ENCODE measurements around the gene LANCL2. TPM values are rescaled to one million over a fixed set of nuclear protein-coding genes. Genes with fewer than 3 reads are reported as not detected.
A peak's percentile ranks its signal among the peaks of the same experiment; 100 is the strongest.

The LANCL2 gene
- total and polyA plus RNA-seq, 4 donors: 6.3 to 14.4 (median 9.9) TPM

GRCh38 chr7:55367283-55367840 is 2.2 kb downstream of the LANCL2 start:
- Histone ChIP-seq H3K4me3 (no peak overlapping the region), H3K36me3 (ENCODE audit: control insufficient read depth in 4 of 4, insufficient read depth in 4 of 4, low read length in 4 of 4) (no peaks in the 10 kb centered on the region), H3K27ac (ENCODE audit: low read depth in 1 of 2, low read length in 1 of 2) (peak overlapping the region in 1 of 2 donors; percentile 98), H3K27me3 (ENCODE audit: control insufficient read depth in 3 of 3, insufficient read depth in 3 of 3, low read length in 2 of 3) (no peaks in the 10 kb centered on the region), H3K4me1 (ENCODE audit: control insufficient read depth in 5 of 5, insufficient read depth in 5 of 5, low read length in 5 of 5) (peaks cover 3 to 18% (median 7%) of the 10 kb centered on the region in 5 donors), H3K9ac (ENCODE audit: insufficient read depth in 1 of 2, low read length in 2 of 2) (peak overlapping the region; percentile 94 to 99), H3K9me3 (ENCODE audit: control insufficient read depth in 4 of 4, insufficient read depth in 3 of 4, low read length in 3 of 4) (no peaks in the 10 kb centered on the region)
- no peak for ATAC-seq (ENCODE audit: insufficient read depth, low FRiP score)
- 93 to 94% methylated on average over 19 of the region's 19 CpGs for WGBS, 2 donors
- TF ChIP-seq CTCF (IDR thresholded peaks at IDR 0.05; ENCODE audit: control extremely low read depth, extremely low read depth): no peak
- no peak for DNase-seq

- DNase-seq (no peak), ATAC-seq (ENCODE audit: insufficient read depth, low FRiP score) (no peak)
- Histone ChIP-seq H3K36me3 (ENCODE audit: control insufficient read depth in 4 of 4, insufficient read depth in 4 of 4, low read length in 4 of 4) (no peaks in the 10 kb centered on the region), H3K9ac (ENCODE audit: insufficient read depth in 1 of 2, low read length in 2 of 2) (no peak overlapping the region), H3K4me3 (no peak overlapping the region), H3K4me1 (ENCODE audit: control insufficient read depth in 5 of 5, insufficient read depth in 5 of 5, low read length in 5 of 5) (peaks cover 2 to 12% (median 4%) of the 10 kb centered on the region in 5 donors), H3K27ac (ENCODE audit: low read depth in 1 of 2, low read length in 1 of 2) (no peak overlapping the region), H3K27me3 (ENCODE audit: control insufficient read depth in 3 of 3, insufficient read depth in 3 of 3, low read length in 2 of 3) (no peaks in the 10 kb centered on the region), H3K9me3 (ENCODE audit: control insufficient read depth in 4 of 4, insufficient read depth in 3 of 4, low read length in 3 of 4) (no peaks in the 10 kb centered on the region)
- no peak for TF ChIP-seq CTCF (IDR thresholded peaks at IDR 0.05; ENCODE audit: control extremely low read depth, extremely low read depth)
- 87% methylated on average over 8 of the region's 8 CpGs for WGBS, 2 donors
Measured at GRCh38 chr7:55369427-55370400, 4.6 kb downstream of the LANCL2 start.

- 93 to 94% methylated on average over 2 of the region's 2 CpGs for WGBS, 2 donors
- H3K9me3 ChIP-seq (ENCODE audit: control insufficient read depth in 4 of 4, insufficient read depth in 3 of 4, low read length in 3 of 4): no peaks in the 10 kb centered on the region
- no peak overlapping the region for H3K27ac ChIP-seq (ENCODE audit: low read depth in 1 of 2, low read length in 1 of 2)
- no peaks in the 10 kb centered on the region for H3K27me3 ChIP-seq (ENCODE audit: control insufficient read depth in 3 of 3, insufficient read depth in 3 of 3, low read length in 2 of 3)
- H3K4me3 ChIP-seq: no peak overlapping the region
- TF ChIP-seq CTCF (IDR thresholded peaks at IDR 0.05; ENCODE audit: control extremely low read depth, extremely low read depth): no peak
- no peak overlapping the region for H3K9ac ChIP-seq (ENCODE audit: insufficient read depth in 1 of 2, low read length in 2 of 2)
- no peaks in the 10 kb centered on the region for H3K36me3 ChIP-seq (ENCODE audit: control insufficient read depth in 4 of 4, insufficient read depth in 4 of 4, low read length in 4 of 4)
- DNase-seq: no peak
- no peaks in the 10 kb centered on the region for H3K4me1 ChIP-seq (ENCODE audit: control insufficient read depth in 5 of 5, insufficient read depth in 5 of 5, low read length in 5 of 5)
- ATAC-seq (ENCODE audit: insufficient read depth, low FRiP score): no peak
Measured at GRCh38 chr7:55374213-55374612, 9.1 kb downstream of the LANCL2 start.
